GM10266 (cell line): ENCODE data around the gene NDFIP2.

Source experiments
- DNase-seq: peaks from one replicate; pipeline ENCODE4 v3.0.0; 2012; ENCODE audit errors: extremely low spot score
- TF ChIP-seq, protein P1 (sequence below): IDR thresholded peaks from 2 replicates; pipeline ENCODE4 v1.5.1; 2012; ENCODE audit warnings: mild to moderate bottlenecking, low read depth; ENCODE audit not compliant: control insufficient read depth, insufficient read depth; ENCODE audit errors: missing control alignments

NDFIP2 gene

DNA sequence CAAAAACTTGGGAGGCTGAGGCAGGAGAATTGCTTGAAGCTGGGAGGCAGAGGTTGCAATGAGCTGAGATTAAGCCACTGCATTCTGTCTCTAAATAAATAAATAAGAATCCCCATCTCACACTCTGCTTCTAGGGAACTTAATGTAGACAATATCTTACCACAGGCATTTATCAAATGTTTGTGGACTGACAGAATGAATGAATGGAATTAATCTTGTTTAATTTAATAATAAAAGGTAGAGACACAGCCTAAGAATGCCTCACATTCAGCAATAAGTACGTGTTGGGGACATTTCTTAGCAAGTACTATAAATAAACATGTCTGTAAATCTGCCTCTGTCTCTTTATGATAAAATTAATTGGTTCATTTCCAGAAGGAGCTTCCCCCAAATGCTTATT lies 38.7 kb upstream of the NDFIP2 start:
- TF ChIP-seq, protein P1, sequence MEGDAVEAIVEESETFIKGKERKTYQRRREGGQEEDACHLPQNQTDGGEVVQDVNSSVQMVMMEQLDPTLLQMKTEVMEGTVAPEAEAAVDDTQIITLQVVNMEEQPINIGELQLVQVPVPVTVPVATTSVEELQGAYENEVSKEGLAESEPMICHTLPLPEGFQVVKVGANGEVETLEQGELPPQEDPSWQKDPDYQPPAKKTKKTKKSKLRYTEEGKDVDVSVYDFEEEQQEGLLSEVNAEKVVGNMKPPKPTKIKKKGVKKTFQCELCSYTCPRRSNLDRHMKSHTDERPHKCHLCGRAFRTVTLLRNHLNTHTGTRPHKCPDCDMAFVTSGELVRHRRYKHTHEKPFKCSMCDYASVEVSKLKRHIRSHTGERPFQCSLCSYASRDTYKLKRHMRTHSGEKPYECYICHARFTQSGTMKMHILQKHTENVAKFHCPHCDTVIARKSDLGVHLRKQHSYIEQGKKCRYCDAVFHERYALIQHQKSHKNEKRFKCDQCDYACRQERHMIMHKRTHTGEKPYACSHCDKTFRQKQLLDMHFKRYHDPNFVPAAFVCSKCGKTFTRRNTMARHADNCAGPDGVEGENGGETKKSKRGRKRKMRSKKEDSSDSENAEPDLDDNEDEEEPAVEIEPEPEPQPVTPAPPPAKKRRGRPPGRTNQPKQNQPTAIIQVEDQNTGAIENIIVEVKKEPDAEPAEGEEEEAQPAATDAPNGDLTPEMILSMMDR: no peak
- no peak for DNase-seq

DNA sequence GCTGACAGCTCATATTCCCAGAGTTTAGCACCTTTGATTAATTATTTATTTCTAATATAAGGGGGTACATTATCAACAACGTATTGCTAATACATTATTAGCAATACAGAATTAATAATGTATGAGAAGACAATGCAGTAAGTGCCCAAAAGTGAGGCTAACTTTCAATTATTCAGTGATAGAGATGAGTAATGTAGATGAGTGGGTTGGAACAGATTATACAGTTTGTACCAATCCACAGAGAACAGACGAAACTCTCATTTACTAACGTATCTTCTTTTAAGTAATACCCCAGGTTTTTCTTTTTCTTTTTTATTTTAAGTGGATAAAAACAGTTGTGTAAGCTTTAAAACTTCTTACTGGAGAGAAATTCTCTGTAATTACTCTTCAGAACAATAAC lies 38.2 kb upstream of the NDFIP2 start:
- DNase-seq: no peak
- TF ChIP-seq, protein P1: no peak

DNA sequence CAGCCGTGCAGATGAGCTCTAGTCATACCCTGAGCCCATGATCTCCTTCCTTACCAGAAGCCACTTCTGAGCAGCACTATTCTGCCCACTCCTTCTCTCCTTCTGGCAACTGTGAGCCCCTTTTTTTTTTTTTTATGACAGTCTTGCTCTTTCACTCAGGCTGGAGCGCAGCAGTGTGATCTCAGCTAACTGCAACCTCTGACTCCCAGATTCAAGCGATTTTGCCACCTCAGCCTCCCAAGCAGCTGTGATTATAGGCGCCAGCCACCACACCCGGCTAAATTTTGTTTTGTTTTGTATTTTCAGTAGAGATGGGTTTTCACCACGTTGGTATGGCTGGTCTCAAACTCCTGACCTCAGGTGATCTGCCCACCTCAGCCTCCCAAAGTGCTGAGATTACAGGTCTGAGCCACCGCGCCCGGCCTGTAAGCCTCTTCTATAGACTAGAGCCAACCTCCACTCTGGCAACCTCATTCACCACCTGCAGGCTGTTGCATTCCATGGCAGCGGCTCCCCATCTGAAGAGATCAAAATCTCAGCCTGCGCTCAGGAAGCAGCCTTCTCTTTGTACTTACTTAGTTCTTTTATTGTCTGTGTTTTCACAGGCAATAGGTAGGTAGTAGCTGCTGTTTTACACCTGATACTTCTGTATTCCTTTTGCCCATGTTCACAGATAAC lies 34.8 kb upstream of the NDFIP2 start:
- TF ChIP-seq, protein P1: no peak

DNA sequence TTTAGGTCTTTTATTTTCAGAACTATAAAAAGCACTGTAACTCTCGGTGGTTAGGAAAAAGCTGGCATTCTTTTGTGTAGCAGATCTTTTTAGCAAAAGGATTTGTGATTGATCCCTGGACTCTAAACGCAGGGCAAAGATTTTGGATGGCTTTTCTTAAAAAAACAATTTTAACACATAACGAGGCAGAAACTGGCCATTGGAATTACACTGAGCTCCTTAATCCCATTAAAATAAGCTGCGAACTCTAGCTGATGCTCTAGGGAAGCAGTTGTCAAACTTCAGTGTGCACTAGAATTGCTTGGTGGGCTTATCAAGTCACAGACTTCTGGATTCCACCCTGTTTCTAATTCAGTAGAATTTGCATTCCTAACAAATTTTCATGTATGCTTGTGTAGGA lies 33.8 kb upstream of the NDFIP2 start:
- no peak for DNase-seq
- TF ChIP-seq, protein P1: no peak

More for the DNA sequence above, 34.8 kb upstream of the NDFIP2 start:
- DNase-seq: no peak

DNA sequence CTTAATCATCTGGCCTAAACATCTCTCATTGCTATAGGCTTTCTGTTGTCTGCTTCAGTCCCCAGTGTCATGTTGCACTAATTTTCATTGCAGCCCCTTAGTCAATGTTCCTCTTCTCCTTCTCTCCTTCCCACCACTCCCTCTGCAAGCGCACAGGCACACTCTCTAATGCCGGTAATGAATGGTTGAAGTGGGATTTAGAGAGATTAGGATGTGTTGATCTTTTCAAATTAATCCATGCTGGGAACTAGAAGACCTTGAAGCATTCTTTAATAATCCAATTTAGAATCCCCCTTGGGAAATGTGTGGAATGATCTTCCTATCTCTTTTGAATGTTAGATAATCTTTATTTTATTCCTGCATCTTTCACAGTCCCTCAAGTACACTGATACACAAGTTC lies 33.2 kb upstream of the NDFIP2 start:
- TF ChIP-seq, protein P1: no peak
- no peak for DNase-seq

DNA sequence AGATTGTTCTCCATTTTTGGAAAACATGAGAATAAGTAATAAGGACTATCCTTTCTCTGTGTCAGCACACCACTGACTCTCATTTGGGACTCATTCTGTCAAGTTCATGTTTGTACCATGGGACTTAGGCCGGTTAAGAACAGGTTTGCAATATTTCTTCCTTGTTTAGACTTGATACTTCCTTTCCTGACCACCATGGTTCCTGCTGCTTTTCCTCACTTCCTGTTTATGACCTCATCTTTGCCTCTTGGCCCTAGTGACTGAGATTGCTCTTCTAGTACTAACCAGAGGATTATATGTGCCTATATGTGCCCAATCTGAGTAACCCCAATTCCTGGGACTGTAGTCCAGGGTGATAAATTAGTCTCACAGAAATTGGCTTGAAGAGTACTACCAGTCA lies 32.5 kb upstream of the NDFIP2 start:
- TF ChIP-seq, protein P1: no peak
- DNase-seq: no peak

DNA sequence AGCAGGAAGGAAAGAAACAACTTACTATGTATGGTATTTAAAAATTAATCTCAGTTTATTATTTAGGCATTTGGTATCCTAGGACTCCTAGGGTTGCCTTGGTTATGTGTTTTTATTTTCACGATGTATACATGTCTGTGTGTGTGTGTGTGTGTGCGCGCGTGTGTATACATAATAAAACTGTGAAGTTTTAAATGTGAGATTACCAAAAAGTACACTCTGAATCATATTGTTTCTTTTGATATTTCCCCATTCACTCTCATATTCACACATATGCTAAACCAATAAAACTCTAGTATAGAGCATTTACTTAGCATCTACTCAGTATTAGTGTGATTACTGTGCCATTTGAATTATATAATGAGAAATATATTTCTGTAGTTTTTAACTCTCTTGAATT lies 30.8 kb upstream of the NDFIP2 start:
- TF ChIP-seq, protein P1: no peak
- no peak for DNase-seq
